ENCODE measurements around the gene MARCHF3. TPM values are rescaled to one million over a fixed set of nuclear protein-coding genes. Genes with fewer than 3 reads are reported as not detected.

The MARCHF3 gene
- total RNA-seq, 2 donors from 2014 or later, result 32.5 to 33.7 TPM

GRCh38 chr5:126988021-126988569 is 42.3 kb downstream of the MARCHF3 start:
- Histone ChIP-seq H3K27me3 (no peaks in the 10 kb centered on the region), H3K4me1 (no peaks in the 10 kb centered on the region), H3K9ac (ENCODE audit: low read depth in 2 of 2, low read length in 2 of 2) (no peak overlapping the region), H3K36me3 (no peaks in the 10 kb centered on the region), H3K9me3 (no peaks in the 10 kb centered on the region), H3K4me3 (no peak overlapping the region), H3K27ac (no peak overlapping the region)
- intact Hi-C loops (cut with DNase I), result no loop called here
- no peak for DNase-seq
- TF ChIP-seq CTCF (IDR thresholded peaks at IDR 0.05), result no peak

- no peak overlapping the region for H3K4me3 ChIP-seq
- intact Hi-C loops (cut with DNase I), result no loop called here
- H3K4me1 ChIP-seq, result no peaks in the 10 kb centered on the region
- no peaks in the 10 kb centered on the region for H3K27me3 ChIP-seq
- H3K9ac ChIP-seq (ENCODE audit: low read depth in 2 of 2, low read length in 2 of 2), result no peak overlapping the region
- H3K27ac ChIP-seq, result no peak overlapping the region
- no peaks in the 10 kb centered on the region for H3K9me3 ChIP-seq
- TF ChIP-seq CTCF (IDR thresholded peaks at IDR 0.05), result no peak
- no peak for DNase-seq
- H3K36me3 ChIP-seq, result no peaks in the 10 kb centered on the region
Observed at GRCh38 chr5:126987271-126987899, 43.0 kb downstream of the MARCHF3 start.

GRCh38 chr5:126984632-126985031 is 45.7 kb downstream of the MARCHF3 start:
- intact Hi-C loops (cut with DNase I), result no loop called here
- Histone ChIP-seq H3K4me1 (no peaks in the 10 kb centered on the region), H3K27me3 (no peaks in the 10 kb centered on the region), H3K4me3 (no peak overlapping the region), H3K9ac (ENCODE audit: low read depth in 2 of 2, low read length in 2 of 2) (no peak overlapping the region), H3K36me3 (no peaks in the 10 kb centered on the region), H3K27ac (no peak overlapping the region), H3K9me3 (no peaks in the 10 kb centered on the region)
- DNase-seq, result no peak
- TF ChIP-seq CTCF (IDR thresholded peaks at IDR 0.05), result no peak

GRCh38 chr5:126983874-126984266 is 46.5 kb downstream of the MARCHF3 start:
- intact Hi-C loops (cut with DNase I), result no loop called here

More at GRCh38 chr5:126983874-126984266, 46.5 kb downstream of the MARCHF3 start:
- no peak for DNase-seq
- Histone ChIP-seq H3K4me3 (no peak overlapping the region), H3K9me3 (no peaks in the 10 kb centered on the region), H3K27me3 (no peaks in the 10 kb centered on the region), H3K36me3 (no peaks in the 10 kb centered on the region), H3K4me1 (no peaks in the 10 kb centered on the region), H3K27ac (no peak overlapping the region), H3K9ac (ENCODE audit: low read depth in 2 of 2, low read length in 2 of 2) (no peak overlapping the region)
- TF ChIP-seq CTCF (IDR thresholded peaks at IDR 0.05), result no peak
